Measurements from ENCODE around the gene SST. TPM values are rescaled to one million over a fixed set of nuclear protein-coding genes. Genes with fewer than 3 reads are reported as not detected.

SST gene
- total RNA-seq, 1 experiment from 2014 or later, result not detected

DNA sequence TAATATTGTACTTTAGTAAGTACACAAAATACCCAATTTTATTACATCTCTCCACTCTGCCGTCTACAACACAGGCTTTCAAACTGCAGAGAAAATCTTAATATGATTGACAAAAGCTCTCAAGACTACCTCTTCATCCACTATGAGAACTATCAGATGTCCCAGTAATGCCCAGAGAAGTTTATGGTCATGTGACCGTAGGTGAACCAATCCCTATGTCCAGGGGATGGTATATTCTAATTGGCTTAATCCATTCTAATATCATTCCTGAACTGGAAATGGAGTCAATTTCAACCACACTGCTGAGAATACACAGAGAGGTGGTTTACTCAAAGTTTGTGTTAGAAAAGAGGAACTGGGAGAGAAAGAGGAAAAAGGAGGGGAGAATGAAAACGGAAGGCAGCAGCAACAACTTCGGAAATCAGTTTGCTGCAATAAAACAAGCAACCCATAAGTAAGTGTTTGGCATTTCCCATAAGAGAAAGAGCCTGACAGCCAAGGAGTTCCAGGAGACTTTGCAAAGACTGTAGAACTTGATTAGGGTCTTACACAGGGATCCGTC, 7.3 kb downstream of the SST start:
- no peak overlapping the region for H3K9ac ChIP-seq (ENCODE audit: low read length)
- ChIA-PET RAD21 (ENCODE audit: low non-redundant PET in 1 of 2, low total read pairs in 2 of 2, uncharacterized antibody in 2 of 2, unreplicated experiment in 2 of 2) (no interaction called here), CTCF (interaction anchor here (0.6 kb wide), 1 partner anchor 313 kb away, joined by 3 read pairs; no protein-coding TSS in a partner anchor), POLR2A (no interaction called here)
- no peaks in the 10 kb centered on the region for H3K4me1 ChIP-seq (ENCODE audit: control insufficient read depth in 1 of 2, insufficient read depth in 2 of 2, low read length in 2 of 2)
- H3K79me2 ChIP-seq (ENCODE audit: insufficient read depth, low read length), result no peaks in the 10 kb centered on the region
- TF ChIP-seq JUND (IDR thresholded peaks at IDR 0.05), result no peak
- TF ChIP-seq POLR2A (IDR thresholded peaks at IDR 0.05; ENCODE audit: borderline replicate concordance, extremely low read depth, insufficient read depth, insufficient read length), result no peak
- no peak for TF ChIP-seq ZNF274 (IDR thresholded peaks at IDR 0.05; ENCODE audit: low read depth, low read length)
- TF ChIP-seq RAD21 (IDR thresholded peaks at IDR 0.05; ENCODE audit: low read depth), result no peak
- TF ChIP-seq CBX3 (IDR thresholded peaks at IDR 0.05; ENCODE audit: low read depth), result no peak
- TF ChIP-seq SIN3A (IDR thresholded peaks at IDR 0.05; ENCODE audit: low read depth), result no peak
- TF ChIP-seq YY1 (IDR thresholded peaks at IDR 0.05; ENCODE audit: extremely low read depth, insufficient replicate concordance, low read depth, low read length), result no peak
- TF ChIP-seq EZH2 (IDR thresholded peaks at IDR 0.05), result no peak
- TF ChIP-seq, protein P1, sequence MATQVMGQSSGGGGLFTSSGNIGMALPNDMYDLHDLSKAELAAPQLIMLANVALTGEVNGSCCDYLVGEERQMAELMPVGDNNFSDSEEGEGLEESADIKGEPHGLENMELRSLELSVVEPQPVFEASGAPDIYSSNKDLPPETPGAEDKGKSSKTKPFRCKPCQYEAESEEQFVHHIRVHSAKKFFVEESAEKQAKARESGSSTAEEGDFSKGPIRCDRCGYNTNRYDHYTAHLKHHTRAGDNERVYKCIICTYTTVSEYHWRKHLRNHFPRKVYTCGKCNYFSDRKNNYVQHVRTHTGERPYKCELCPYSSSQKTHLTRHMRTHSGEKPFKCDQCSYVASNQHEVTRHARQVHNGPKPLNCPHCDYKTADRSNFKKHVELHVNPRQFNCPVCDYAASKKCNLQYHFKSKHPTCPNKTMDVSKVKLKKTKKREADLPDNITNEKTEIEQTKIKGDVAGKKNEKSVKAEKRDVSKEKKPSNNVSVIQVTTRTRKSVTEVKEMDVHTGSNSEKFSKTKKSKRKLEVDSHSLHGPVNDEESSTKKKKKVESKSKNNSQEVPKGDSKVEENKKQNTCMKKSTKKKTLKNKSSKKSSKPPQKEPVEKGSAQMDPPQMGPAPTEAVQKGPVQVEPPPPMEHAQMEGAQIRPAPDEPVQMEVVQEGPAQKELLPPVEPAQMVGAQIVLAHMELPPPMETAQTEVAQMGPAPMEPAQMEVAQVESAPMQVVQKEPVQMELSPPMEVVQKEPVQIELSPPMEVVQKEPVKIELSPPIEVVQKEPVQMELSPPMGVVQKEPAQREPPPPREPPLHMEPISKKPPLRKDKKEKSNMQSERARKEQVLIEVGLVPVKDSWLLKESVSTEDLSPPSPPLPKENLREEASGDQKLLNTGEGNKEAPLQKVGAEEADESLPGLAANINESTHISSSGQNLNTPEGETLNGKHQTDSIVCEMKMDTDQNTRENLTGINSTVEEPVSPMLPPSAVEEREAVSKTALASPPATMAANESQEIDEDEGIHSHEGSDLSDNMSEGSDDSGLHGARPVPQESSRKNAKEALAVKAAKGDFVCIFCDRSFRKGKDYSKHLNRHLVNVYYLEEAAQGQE (IDR thresholded peaks at IDR 0.05; ENCODE audit: low read depth), result no peak
- TF ChIP-seq EGR1 (IDR thresholded peaks at IDR 0.05; ENCODE audit: low read depth), result no peak
- no peak overlapping the region for H3K4me3 ChIP-seq (replicated peaks in 1 of 2; ENCODE audit: low read depth in 1 of 2, low read length in 2 of 2)
- no peak for ATAC-seq
- no peak overlapping the region for H3K4me2 ChIP-seq (ENCODE audit: low read length)
- peaks cover 39% of the 10 kb centered on the region for H3K27me3 ChIP-seq (ENCODE audit: insufficient read depth, low read length)
- no peak overlapping the region for H3K27ac ChIP-seq (ENCODE audit: low read depth, low read length)
- no peak for DNase-seq (ENCODE audit: low read depth, low spot score)
- no peaks in the 10 kb centered on the region for H3K9me3 ChIP-seq (ENCODE audit: control insufficient read depth in 1 of 2, insufficient read depth in 1 of 2, low read depth in 1 of 2, low read length in 2 of 2)
- no peaks in the 10 kb centered on the region for H3K36me3 ChIP-seq (ENCODE audit: control insufficient read depth in 1 of 2, insufficient read depth in 2 of 2, low read length in 2 of 2)
- no peaks in the 10 kb centered on the region for H3K9me2 ChIP-seq (ENCODE audit: insufficient read depth)
- H2AFZ ChIP-seq (ENCODE audit: low read depth, low read length, poor library complexity, severe bottlenecking), result no peak overlapping the region
- BruUV-seq (replicated peaks), result no TSS peak
- intact Hi-C loops (cut with micrococcal nuclease), result no loop called here
- H4K20me1 ChIP-seq (ENCODE audit: insufficient read depth), result no peaks in the 10 kb centered on the region
